IMR-90 (cell line): ENCODE results near the gene KRTAP10-11. TPM values are rescaled to one million over a fixed set of nuclear protein-coding genes. Genes with fewer than 3 reads are reported as not detected.

Experiments used
- ATAC-seq: fragments of 200-7000 bp; cut with Tn5 transposase; 2 replicates; pipeline ENCODE4 v1.9.1; 2020; ENCODE audit warnings: low read depth, mild to moderate bottlenecking, moderate library complexity
- BruUV-seq: library from RNA; stranded (reverse); fragments of 400-500 nt; replicated peaks from 2 replicates; lab custom pipeline; 2021; lab: Mats Ljungman, UMichigan
- CTCF ChIA-PET: fragments of 300-600 bp; formaldehyde crosslinking; extraction: SDS; loops from one replicate; lab custom pipeline; 2021; ENCODE audit warnings: antibody characterized with exemption; lab: Yijun Ruan, JAX
- POLR2A ChIA-PET: fragments of 300-600 bp; sonication (Branson Sonifier 250); formaldehyde crosslinking; loops from one replicate; lab custom pipeline; 2022; ENCODE audit warnings: antibody characterized with exemption; ENCODE audit not compliant: unreplicated experiment; lab: Charles Lee
- DNase-seq: peaks from one replicate; pipeline ENCODE4 v3.0.0; 2013
- H2AFZ ChIP-seq: replicated peaks from 2 replicates; pipeline ENCODE3; 2013; ENCODE audit warnings: low read length, mild to moderate bottlenecking; ENCODE audit not compliant: poor library complexity
- H2AK5ac ChIP-seq: 2 replicates; pipeline ENCODE4 v1.6.1; 2013; ENCODE audit warnings: low read depth, low read length, inconsistent platforms
- H2AK9ac ChIP-seq: replicated peaks from 2 replicates; pipeline ENCODE3; 2013; ENCODE audit warnings: mild to moderate bottlenecking, low read depth, low read length, moderate library complexity; ENCODE audit not compliant: poor library complexity
- H2BK120ac ChIP-seq: 2 replicates; pipeline ENCODE4 v1.6.1; 2013; ENCODE audit warnings: low read depth, low read length, inconsistent platforms
- H2BK15ac ChIP-seq: 3 replicates; pipeline ENCODE4 v1.6.1; 2013; ENCODE audit warnings: low read depth, low read length, inconsistent platforms
- H2BK20ac ChIP-seq: 2 replicates; pipeline ENCODE4 v1.6.1; 2013; ENCODE audit warnings: low read depth, mild to moderate bottlenecking, inconsistent platforms, low read length, moderate library complexity
- H2BK5ac ChIP-seq: 2 replicates; pipeline ENCODE4 v1.6.1; 2013; ENCODE audit warnings: mild to moderate bottlenecking, low read depth, low read length, inconsistent platforms; ENCODE audit not compliant: poor library complexity, severe bottlenecking
- H3K14ac ChIP-seq: replicated peaks from 2 replicates; pipeline ENCODE4 v1.6.1; 2013; ENCODE audit warnings: low read depth, low read length, inconsistent platforms
- H3K18ac ChIP-seq: 2 replicates; pipeline ENCODE4 v1.6.1; 2013; ENCODE audit warnings: low read depth, low read length, control low read depth
- H3K23ac ChIP-seq: 2 replicates; pipeline ENCODE4 v1.6.1; 2013; ENCODE audit warnings: low read depth, low read length, inconsistent platforms
- H3K27ac ChIP-seq: 2 replicates; pipeline ENCODE4 v1.5.1; 2013; ENCODE audit warnings: mild to moderate bottlenecking, control low read depth, low read length; ENCODE audit not compliant: insufficient read depth
- H3K27me3 ChIP-seq: 2 replicates; pipeline ENCODE4 v1.6.1; 2013; ENCODE audit warnings: low read length; ENCODE audit not compliant: control insufficient read depth, insufficient read depth
- H3K36me3 ChIP-seq: 2 replicates; pipeline ENCODE4 v1.6.1; 2013; ENCODE audit warnings: low read length, mixed read lengths; ENCODE audit not compliant: control insufficient read depth, insufficient read depth
- H3K4ac ChIP-seq: 2 replicates; pipeline ENCODE4 v1.6.1; 2013; ENCODE audit warnings: low read depth, low read length, inconsistent platforms
- H3K4me1 ChIP-seq: 2 replicates; pipeline ENCODE4 v1.6.1; 2013; ENCODE audit warnings: low read length, mixed read lengths; ENCODE audit not compliant: control insufficient read depth, insufficient read depth
- H3K4me2 ChIP-seq: 2 replicates; pipeline ENCODE4 v1.6.1; 2013; ENCODE audit warnings: low read depth, mild to moderate bottlenecking, control low read depth, low read length, moderate library complexity
- H3K4me3 ChIP-seq: 2 replicates; pipeline ENCODE4 v1.5.1; 2013; ENCODE audit warnings: low read depth, mild to moderate bottlenecking, control low read depth, low read length, moderate library complexity; ENCODE audit not compliant: insufficient read depth
- H3K56ac ChIP-seq: 2 replicates; pipeline ENCODE4 v1.6.1; 2013; ENCODE audit warnings: low read length, inconsistent platforms; ENCODE audit not compliant: insufficient read depth; ENCODE audit errors: extremely low read depth
- H3K79me1 ChIP-seq, 2 experiments: 2 replicates each; pipeline ENCODE4 v1.6.1; 2013; ENCODE audit warnings: low read length in 2 of 2, inconsistent platforms in 1 of 2, low read depth in 1 of 2
- H3K9ac ChIP-seq: 2 replicates; pipeline ENCODE4 v1.6.1; 2013; ENCODE audit warnings: low read depth, low read length, control low read depth
- H3K9me1 ChIP-seq: 2 replicates; pipeline ENCODE4 v1.6.1; 2013; ENCODE audit warnings: low read length, inconsistent platforms; ENCODE audit not compliant: insufficient read depth
- H3K9me3 ChIP-seq: 2 replicates; pipeline ENCODE4 v1.6.1; 2013; ENCODE audit warnings: low read length; ENCODE audit not compliant: control insufficient read depth, insufficient read depth
- H4K20me1 ChIP-seq: 2 replicates; pipeline ENCODE4 v1.6.1; 2013; ENCODE audit warnings: low read length, inconsistent platforms; ENCODE audit not compliant: insufficient read depth
- H4K5ac ChIP-seq: 2 replicates; pipeline ENCODE4 v1.6.1; 2013; ENCODE audit warnings: mild to moderate bottlenecking, low read depth, low read length, control low read depth
- H4K8ac ChIP-seq, 2 experiments: 2 replicates each; pipeline ENCODE4 v1.6.1; 2013; ENCODE audit warnings: low read depth in 2 of 2, low read length in 2 of 2, control low read depth in 1 of 2, inconsistent platforms in 1 of 2
- H4K91ac ChIP-seq: 2 replicates; pipeline ENCODE4 v1.6.1; 2013; ENCODE audit warnings: low read depth, low read length, inconsistent platforms; ENCODE audit not compliant: insufficient read depth
- BHLHE40 ChIP-seq: fragments of 150-350 bp; IDR thresholded peaks from 2 replicates; pipeline ENCODE4 v1.6.1; 2016; ENCODE audit warnings: mild to moderate bottlenecking, low read depth, low read length
- CEBPB ChIP-seq: IDR thresholded peaks from 2 replicates; pipeline ENCODE4 v1.6.1; 2012; ENCODE audit warnings: low read depth, low read length, improper control_type of control experiment
- CTCF ChIP-seq: conservative IDR thresholded peaks from 2 replicates; pipeline ENCODE4 v1.5.1; 2012; ENCODE audit warnings: mild to moderate bottlenecking, low read depth, low read length, improper control_type of control experiment
- ELK1 ChIP-seq: fragments of 150-350 bp; IDR thresholded peaks from 2 replicates; pipeline ENCODE4 v1.6.1; 2016; ENCODE audit warnings: low read depth, mild to moderate bottlenecking, low read length, moderate library complexity, borderline replicate concordance
- FOS ChIP-seq: fragments of 150-350 bp; IDR thresholded peaks from 2 replicates; pipeline ENCODE4 v1.6.1; 2016; ENCODE audit warnings: low read depth, low read length
- MAFK ChIP-seq: IDR thresholded peaks from 2 replicates; pipeline ENCODE4 v1.6.1; 2012; ENCODE audit warnings: low read depth, low read length, improper control_type of control experiment
- MAZ ChIP-seq: IDR thresholded peaks from 2 replicates; pipeline ENCODE4 v1.6.1; 2012; ENCODE audit warnings: low read depth, mild to moderate bottlenecking, low read length, improper control_type of control experiment, moderate library complexity, borderline replicate concordance
- MXI1 ChIP-seq: IDR thresholded peaks from 2 replicates; pipeline ENCODE4 v1.6.1; 2012; ENCODE audit warnings: low read depth, mild to moderate bottlenecking, low read length, moderate library complexity, borderline replicate concordance
- NFE2L2 ChIP-seq: fragments of 150-350 bp; IDR thresholded peaks from 2 replicates; pipeline ENCODE4 v1.6.1; 2016; ENCODE audit warnings: low read depth, mild to moderate bottlenecking, low read length
- RCOR1 ChIP-seq: IDR thresholded peaks from 2 replicates; pipeline ENCODE4 v1.6.1; 2012; ENCODE audit warnings: mild to moderate bottlenecking, low read length, improper control_type of control experiment; ENCODE audit not compliant: insufficient replicate concordance
- RFX5 ChIP-seq: IDR thresholded peaks from 2 replicates; pipeline ENCODE4 v1.8.0; 2012; ENCODE audit warnings: low read depth, mild to moderate bottlenecking, low read length, moderate library complexity
- SMC3 ChIP-seq: fragments of 150-350 bp; IDR thresholded peaks from 2 replicates; pipeline ENCODE4 v1.6.1; 2016; ENCODE audit warnings: low read depth, mild to moderate bottlenecking, antibody characterized with exemption, low read length, moderate library complexity
- USF2 ChIP-seq: fragments of 150-350 bp; IDR thresholded peaks from 2 replicates; pipeline ENCODE4 v1.6.1; 2017; ENCODE audit warnings: mild to moderate bottlenecking, antibody characterized with exemption, low read length, low read depth
- WGBS, 2 experiments: methylation state at CpG; one replicate each; pipeline versions ENCODE4 v1.1.5 to v1.1.7; 2013; ENCODE audit warnings: missing lambda C conversion rate in 2 of 2; ENCODE audit not compliant: insufficient read length in 1 of 2; ENCODE audit errors: extremely low coverage in 2 of 2; 5-methylcytosine and 5-hydroxymethylcytosine counted together
- dilution Hi-C: fragments of 300-500 bp; cut with HindIII; formaldehyde crosslinking; loops from one replicate; pipeline ENCODE4 v1.14.3; 2018; ENCODE audit warnings: low sequenced_read_pairs; ENCODE audit not compliant: unreplicated experiment
- in situ Hi-C: fragments of 300-500 bp; cut with MboI; formaldehyde crosslinking; loops from 3 replicates; pipeline ENCODE4 v1.14.3; 2019; ENCODE audit warnings: low sequenced_read_pairs, inconsistent platforms, mixed read lengths
- intact Hi-C: fragments of 100-400 bp; cut with micrococcal nuclease; formaldehyde crosslinking; loops from 2 replicates; pipeline ENCODE4 v1.10.0; 2022
- polyA plus RNA-seq, 3 experiments: library from polyadenylated mRNA; depleted of rRNA; stranded (reverse); fragments of >200 nt; gene quantifications; 2 replicates each; pipeline ENCODE4 v1.2.3, GENCODE V29; 2012; ENCODE audit warnings: low replicate concordance in 1 of 3
- total RNA-seq: library from RNA; depleted of rRNA; stranded (reverse); fragments of >200 nt; gene quantifications from 2 replicates; pipeline ENCODE4 v1.2.3, GENCODE V29; 2012

KRTAP10-11 gene
- total and polyA plus RNA-seq, 2 of the 4 experiments (the other 2 are of a cell fraction): not detected

- no peak overlapping the region for H3K14ac ChIP-seq
- no peak overlapping the region for H3K4me3 ChIP-seq
- peaks cover 3% of the 10 kb centered on the region; the same call in 1 of the 2 replicates for H3K9me3 ChIP-seq
- TF ChIP-seq CEBPB (no peak), CTCF (no peak), ELK1 (no peak), SMC3 (no peak), BHLHE40 (no peak), USF2 (no peak), NFE2L2 (no peak), FOS (no peak), RFX5 (no peak), MAZ (no peak), MAFK (no peak), RCOR1 (no peak), MXI1 (no peak)
- H4K91ac ChIP-seq: no peak overlapping the region
- no peaks in the 10 kb centered on the region for H4K20me1 ChIP-seq
- H3K27ac ChIP-seq: no peak overlapping the region
- no peaks in the 10 kb centered on the region for H3K4me1 ChIP-seq
- H3K4me2 ChIP-seq: no peak overlapping the region
- no peak overlapping the region for H3K23ac ChIP-seq
- CTCF ChIA-PET: no interaction called here
- H3K36me3 ChIP-seq: no peaks in the 10 kb centered on the region
- no peak overlapping the region for H2BK120ac ChIP-seq
- H2AK9ac ChIP-seq: no peak overlapping the region
- no CpG with 5 or more reads among the region's 1 CpG for WGBS, 2 experiments
- H2AFZ ChIP-seq: no peak overlapping the region
- dilution Hi-C loops: no loop called here
- no peak for DNase-seq
- H2BK20ac ChIP-seq: no peak overlapping the region
- no TSS peak for BruUV-seq
- in situ Hi-C loops: no loop called here
- ATAC-seq: no peak
- no peaks in the 10 kb centered on the region for H3K9me1 ChIP-seq
- no peak overlapping the region for H2AK5ac ChIP-seq
- no peaks in the 10 kb centered on the region for H3K79me1 ChIP-seq
- H4K8ac ChIP-seq: no peak overlapping the region
- POLR2A ChIA-PET: no interaction called here
- intact Hi-C loops: no loop called here
- H4K5ac ChIP-seq: no peak overlapping the region
- no peak overlapping the region for H3K18ac ChIP-seq
- no peak overlapping the region for H2BK15ac ChIP-seq
- no peak overlapping the region for H3K9ac ChIP-seq
- H2BK5ac ChIP-seq: no peak overlapping the region
- H3K4ac ChIP-seq: no peak overlapping the region
- H3K27me3 ChIP-seq: peaks cover 14% of the 10 kb centered on the region
- H3K56ac ChIP-seq: no peak overlapping the region
Measured at GRCh38 chr21:44671911-44672310, 25.7 kb downstream of the KRTAP10-11 start.
